MCF 10A (cell line): ENCODE measurements around the gene SENP7. TPM values are rescaled to one million over a fixed set of nuclear protein-coding genes. Genes with fewer than 3 reads are reported as not detected.

ENCODE experiments used
- BruUV-seq: library from RNA; stranded (reverse); fragments of 400-500 nt; replicated peaks from 2 replicates; lab custom pipeline; 2021; lab: Mats Ljungman, UMichigan
- CTCF ChIA-PET: fragments of 300-600 bp; sonication (Branson Sonifier 250); formaldehyde crosslinking; extraction: SDS; loops from one replicate; lab custom pipeline; 2021; ENCODE audit warnings: antibody characterized with exemption, inconsistent platforms; lab: Yijun Ruan, JAX
- POLR2A ChIA-PET: fragments of 300-600, 350-650 bp; sonication (Branson Sonifier 250); formaldehyde crosslinking; extraction: SDS; loops from one replicate; lab custom pipeline; 2020; ENCODE audit warnings: antibody characterized with exemption, inconsistent platforms; lab: Yijun Ruan, JAX
- DNase-seq: peaks from one replicate; pipeline ENCODE4 v3.0.0-alpha.2; 2018; ENCODE audit not compliant: unreplicated experiment
- H3K27ac Mint-ChIP-seq: one replicate; pipeline ENCODE4 v1.8.0; 2022; ENCODE audit warnings: mild to moderate bottlenecking, low read depth, mixed read lengths; ENCODE audit not compliant: unreplicated experiment
- H3K27me3 Mint-ChIP-seq: one replicate; pipeline ENCODE4 v1.8.0; 2022; ENCODE audit warnings: mixed read lengths; ENCODE audit not compliant: insufficient read depth, unreplicated experiment
- H3K36me3 Mint-ChIP-seq: one replicate; pipeline ENCODE4 v1.8.0; 2022; ENCODE audit warnings: mild to moderate bottlenecking, moderate library complexity, mixed read lengths; ENCODE audit not compliant: insufficient read depth, unreplicated experiment
- H3K4me1 Mint-ChIP-seq: one replicate; pipeline ENCODE4 v1.8.0; 2022; ENCODE audit warnings: mixed read lengths; ENCODE audit not compliant: insufficient read depth, unreplicated experiment
- H3K4me3 Mint-ChIP-seq: one replicate; pipeline ENCODE4 v1.8.0; 2022; ENCODE audit warnings: mild to moderate bottlenecking, moderate library complexity, mixed read lengths; ENCODE audit not compliant: unreplicated experiment
- H3K9me3 Mint-ChIP-seq: one replicate; pipeline ENCODE4 v1.8.0; 2022; ENCODE audit warnings: mixed read lengths; ENCODE audit not compliant: unreplicated experiment
- CTCF ChIP-seq: fragments of 200-600 bp; IDR thresholded peaks from one replicate; pipeline ENCODE4 v1.8.0; 2022; ENCODE audit warnings: antibody characterized with exemption, mild to moderate bottlenecking; ENCODE audit not compliant: unreplicated experiment
- intact Hi-C: fragments of 100-400 bp; cut with micrococcal nuclease; formaldehyde crosslinking; loops from 2 replicates; pipeline ENCODE4 v1.14.1; 2022
- total RNA-seq: library from RNA; stranded (reverse); gene quantifications from 2 replicates; pipeline ENCODE4 v1.2.3, GENCODE V29; 2022

Gene SENP7
- total RNA-seq, 1 experiment from 2014 or later, result 11.9 TPM

DNA sequence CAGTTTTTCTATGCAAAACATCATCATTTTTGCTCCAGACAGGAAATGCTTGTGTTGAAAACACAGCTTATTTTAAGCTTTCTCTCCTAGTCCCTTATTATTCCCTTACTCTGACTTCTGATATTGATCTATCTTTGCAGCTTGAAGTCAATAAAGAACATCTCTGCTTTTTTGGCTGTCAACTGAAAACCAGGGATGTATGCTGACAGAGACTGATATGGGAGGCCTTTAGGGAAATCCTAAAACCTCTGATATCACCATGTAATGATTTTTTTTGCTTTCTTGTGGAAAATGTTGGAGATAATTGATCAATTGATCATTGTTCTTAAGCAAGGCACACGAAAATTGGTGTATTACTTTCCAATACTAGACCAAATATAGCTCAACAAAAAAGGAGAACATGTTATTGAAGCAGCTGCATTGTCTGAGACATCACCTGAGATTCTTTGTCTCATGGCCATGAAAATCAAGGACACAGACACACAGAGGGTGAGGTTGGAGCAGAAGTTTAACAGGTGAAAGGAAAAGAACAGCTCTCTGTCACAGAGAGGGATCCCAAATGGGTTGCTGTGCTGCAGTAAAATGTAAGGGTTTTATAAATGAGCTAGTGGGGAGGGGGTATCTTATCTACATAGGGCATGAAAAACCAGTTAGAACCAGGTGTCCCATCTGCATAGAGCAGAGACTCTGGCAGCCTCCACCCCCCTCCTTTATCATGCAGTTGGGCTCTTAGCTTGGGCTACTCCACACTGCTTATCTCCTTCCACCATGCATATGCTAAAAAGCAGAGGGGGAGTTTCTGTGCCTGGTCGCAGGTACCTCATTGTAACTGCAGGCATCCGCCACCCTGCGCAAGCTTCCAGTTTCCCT, 17.0 kb upstream of the SENP7 start:
- no peak for DNase-seq
- BruUV-seq, result no TSS peak
- H3K9me3 Mint-ChIP-seq, result no peaks in the 10 kb centered on the region
- CTCF ChIA-PET, result interaction anchor here (0.6 kb wide), 1 partner anchor 37 kb away, joined by 4 read pairs; no protein-coding TSS in a partner anchor
- POLR2A ChIA-PET, result interaction anchor here (1.5 kb wide), 1 partner anchor 31 kb away, joined by 3 read pairs; the partner anchor contains the start of gene TRMT10C
- peaks cover 16% of the 10 kb centered on the region for H3K4me1 Mint-ChIP-seq
- TF ChIP-seq CTCF, result no peak
- H3K27ac Mint-ChIP-seq, result no peak overlapping the region
- no peaks in the 10 kb centered on the region for H3K27me3 Mint-ChIP-seq
- no peak overlapping the region for H3K4me3 Mint-ChIP-seq
- no peaks in the 10 kb centered on the region for H3K36me3 Mint-ChIP-seq
- intact Hi-C loops, result no loop called here

DNA sequence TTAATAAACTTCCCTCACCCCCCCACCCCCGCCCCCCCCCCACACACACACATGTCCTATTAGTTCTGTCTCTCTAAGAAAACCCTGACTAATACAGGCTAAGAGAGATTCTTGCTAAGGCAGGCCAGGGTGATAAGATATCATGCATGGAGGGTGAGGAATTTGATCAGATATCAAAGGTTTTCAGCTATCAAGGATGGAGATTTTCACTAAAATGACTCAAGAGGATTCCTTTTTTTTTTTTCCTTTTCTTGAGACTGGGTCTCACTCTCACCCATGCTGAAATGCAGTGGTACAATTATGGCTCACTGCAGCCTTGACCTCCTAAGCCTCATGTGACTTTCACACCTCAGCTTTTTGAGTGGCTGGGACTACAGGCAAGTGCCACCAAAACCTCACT, 14.9 kb upstream of the SENP7 start:
- Mint-ChIP-seq H3K4me3 (no peak overlapping the region), H3K27ac (no peak overlapping the region), H3K36me3 (no peaks in the 10 kb centered on the region), H3K9me3 (no peaks in the 10 kb centered on the region), H3K27me3 (no peaks in the 10 kb centered on the region), H3K4me1 (peaks cover 8% of the 10 kb centered on the region)
- intact Hi-C loops, result no loop called here
- POLR2A ChIA-PET, result interaction anchor here (0.6 kb wide), 1 partner anchor 9 kb away, joined by 3 read pairs; no protein-coding TSS in a partner anchor
- CTCF ChIA-PET, result no interaction called here
- BruUV-seq, result no TSS peak
- DNase-seq, result no peak
- TF ChIP-seq CTCF, result no peak

GRCh38 chr3:101527441-101527840, 14.4 kb upstream of the SENP7 start:
- CTCF ChIA-PET, result no interaction called here
- no peak overlapping the region for H3K27ac Mint-ChIP-seq

More at GRCh38 chr3:101527441-101527840, 14.4 kb upstream of the SENP7 start:
- H3K4me3 Mint-ChIP-seq, result no peak overlapping the region
- no TSS peak for BruUV-seq
- DNase-seq, result no peak
- no peaks in the 10 kb centered on the region for H3K9me3 Mint-ChIP-seq
- no peak for TF ChIP-seq CTCF
- H3K27me3 Mint-ChIP-seq, result no peaks in the 10 kb centered on the region
- POLR2A ChIA-PET, result interaction anchor here (0.6 kb wide), 1 partner anchor 9 kb away, joined by 3 read pairs; no protein-coding TSS in a partner anchor
- H3K36me3 Mint-ChIP-seq, result no peaks in the 10 kb centered on the region
- peaks cover 5% of the 10 kb centered on the region for H3K4me1 Mint-ChIP-seq
- intact Hi-C loops, result no loop called here
